Skeletal muscle satellite cell (primary cell): ENCODE results near the gene FMN2. TPM values are rescaled to one million over a fixed set of nuclear protein-coding genes. Genes with fewer than 3 reads are reported as not detected.

ENCODE experiments used
- H3K27me3 ChIP-seq: 2 replicates; pipeline ENCODE4 v1.7.0; 2013; ENCODE audit warnings: low read length; ENCODE audit not compliant: control insufficient read depth, insufficient read depth
- H3K36me3 ChIP-seq: 2 replicates; pipeline ENCODE4 v1.7.0; 2013; ENCODE audit warnings: mild to moderate bottlenecking, control low read depth, low read length; ENCODE audit not compliant: insufficient read depth
- H3K4me1 ChIP-seq: 2 replicates; pipeline ENCODE4 v1.7.0; 2013; ENCODE audit warnings: low read length; ENCODE audit not compliant: control insufficient read depth, insufficient read depth
- H3K4me2 ChIP-seq: 2 replicates; pipeline ENCODE4 v1.7.0; 2013; ENCODE audit warnings: mild to moderate bottlenecking, low read length
- H3K4me3 ChIP-seq: 2 replicates; pipeline ENCODE4 v1.7.0; 2013; ENCODE audit warnings: low read length
- H3K9ac ChIP-seq: 2 replicates; pipeline ENCODE4 v1.7.0; 2013; ENCODE audit warnings: mild to moderate bottlenecking, low read depth, low read length, moderate library complexity
- H3K9me3 ChIP-seq: replicated peaks from 2 replicates; pipeline ENCODE4 v1.7.0; 2013; ENCODE audit warnings: mild to moderate bottlenecking, control low read depth, low read length
- total RNA-seq: library from RNA; depleted of rRNA; stranded (reverse); fragments of >200 nt; gene quantifications from 2 replicates; pipeline ENCODE4 v1.2.3, GENCODE V29; 2012; rRNA removed

FMN2 gene
- total RNA-seq, result 22.7 and 40.3 TPM in 2 replicates

DNA sequence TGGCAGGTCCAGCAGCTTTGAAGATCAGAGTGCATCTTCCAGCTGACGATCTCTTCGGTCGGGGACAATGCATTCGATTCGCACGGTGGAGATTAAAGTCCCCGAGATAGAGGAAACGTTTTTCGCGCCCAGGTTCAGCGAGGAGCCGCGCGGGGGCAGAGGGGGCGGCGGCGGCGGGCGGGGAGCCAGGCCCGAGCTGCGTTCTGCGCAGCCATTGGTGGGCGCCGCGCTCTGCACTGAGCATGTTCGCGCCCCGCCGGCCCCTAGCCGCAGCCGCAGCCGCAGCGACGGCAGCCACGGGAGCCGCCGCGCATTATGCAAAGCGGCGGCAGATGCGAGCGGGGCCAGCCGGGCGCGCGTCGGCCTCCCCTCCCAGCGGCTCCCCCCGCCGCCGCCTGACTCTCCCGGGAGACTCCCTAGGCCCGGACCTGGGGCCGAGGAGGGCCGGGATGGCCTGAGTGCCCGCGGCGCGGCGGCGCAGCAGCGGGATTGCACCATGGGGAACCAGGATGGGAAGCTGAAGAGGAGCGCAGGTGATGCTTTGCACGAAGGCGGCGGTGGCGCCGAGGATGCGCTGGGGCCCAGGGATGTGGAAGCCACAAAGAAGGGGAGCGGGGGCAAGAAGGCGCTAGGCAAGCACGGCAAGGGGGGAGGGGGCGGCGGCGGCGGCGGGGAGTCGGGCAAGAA lies at the start of gene FMN2:
Gene FMN2, plus strand, starts transcription at position 270 of the 687 bp plus-strand sequence. Its CDS starts 227 bp downstream, at position 497.
- H3K9ac ChIP-seq, result peak within 1 kb of the TSS; percentile 77
- H3K4me3 ChIP-seq, result peak within 1 kb of the TSS; percentile 89
- H3K4me1 ChIP-seq, result peaks cover 32% of the 10 kb centered on the region
- no peaks in the 10 kb centered on the region for H3K36me3 ChIP-seq
- H3K4me2 ChIP-seq, result peak within 1 kb of the TSS; percentile 98
- peaks cover 3% of the 10 kb centered on the region for H3K27me3 ChIP-seq
- H3K9me3 ChIP-seq, result no peaks in the 10 kb centered on the region

GRCh38 chr1:240044620-240045019 lies 47.1 kb upstream of the FMN2 start:
- Histone ChIP-seq H3K9me3 (no peaks in the 10 kb centered on the region), H3K27me3 (no peaks in the 10 kb centered on the region), H3K4me3 (no peak overlapping the region), H3K36me3 (no peaks in the 10 kb centered on the region), H3K4me2 (no peak overlapping the region), H3K9ac (no peak overlapping the region), H3K4me1 (peaks cover 5% of the 10 kb centered on the region)

DNA sequence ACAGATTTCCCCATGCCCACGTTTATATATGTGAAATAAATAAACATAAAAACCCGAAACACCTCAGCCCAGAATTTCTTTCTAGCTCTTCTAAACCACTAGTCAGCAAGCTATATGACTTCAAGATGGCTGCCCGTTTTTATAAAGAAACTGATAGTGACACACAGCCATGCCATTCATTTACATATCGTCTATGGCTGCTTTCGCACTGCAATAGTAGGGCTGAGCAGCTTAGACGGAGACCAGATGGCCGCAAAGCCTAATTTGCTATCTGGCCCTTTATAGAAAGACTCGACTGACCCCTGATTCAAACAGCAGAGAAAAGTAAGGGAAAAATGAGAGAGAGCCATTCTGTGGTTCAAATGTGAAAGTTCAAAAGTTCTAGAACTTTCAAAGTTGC lies 45.7 kb upstream of the FMN2 start:
- H3K9me3 ChIP-seq, result no peaks in the 10 kb centered on the region
- H3K4me1 ChIP-seq, result peaks cover 5% of the 10 kb centered on the region

GRCh38 chr1:240054109-240054701 lies 37.5 kb upstream of the FMN2 start:
- H3K27me3 ChIP-seq, result no peaks in the 10 kb centered on the region
- no peak overlapping the region for H3K4me3 ChIP-seq
- no peak overlapping the region for H3K9ac ChIP-seq
- no peaks in the 10 kb centered on the region for H3K9me3 ChIP-seq
- no peak overlapping the region for H3K4me2 ChIP-seq
- no peaks in the 10 kb centered on the region for H3K36me3 ChIP-seq
- no peaks in the 10 kb centered on the region for H3K4me1 ChIP-seq

More for the DNA sequence above, 45.7 kb upstream of the FMN2 start:
- no peak overlapping the region for H3K4me3 ChIP-seq
- H3K4me2 ChIP-seq, result no peak overlapping the region
- no peaks in the 10 kb centered on the region for H3K36me3 ChIP-seq
- no peaks in the 10 kb centered on the region for H3K27me3 ChIP-seq
- no peak overlapping the region for H3K9ac ChIP-seq

- no peaks in the 10 kb centered on the region for H3K9me3 ChIP-seq
- H3K4me2 ChIP-seq, result no peak overlapping the region
- no peaks in the 10 kb centered on the region for H3K27me3 ChIP-seq
- H3K9ac ChIP-seq, result no peak overlapping the region
- H3K4me3 ChIP-seq, result no peak overlapping the region
- H3K4me1 ChIP-seq, result no peaks in the 10 kb centered on the region
- no peaks in the 10 kb centered on the region for H3K36me3 ChIP-seq
Observed at GRCh38 chr1:240055936-240056335, 35.7 kb upstream of the FMN2 start.

DNA sequence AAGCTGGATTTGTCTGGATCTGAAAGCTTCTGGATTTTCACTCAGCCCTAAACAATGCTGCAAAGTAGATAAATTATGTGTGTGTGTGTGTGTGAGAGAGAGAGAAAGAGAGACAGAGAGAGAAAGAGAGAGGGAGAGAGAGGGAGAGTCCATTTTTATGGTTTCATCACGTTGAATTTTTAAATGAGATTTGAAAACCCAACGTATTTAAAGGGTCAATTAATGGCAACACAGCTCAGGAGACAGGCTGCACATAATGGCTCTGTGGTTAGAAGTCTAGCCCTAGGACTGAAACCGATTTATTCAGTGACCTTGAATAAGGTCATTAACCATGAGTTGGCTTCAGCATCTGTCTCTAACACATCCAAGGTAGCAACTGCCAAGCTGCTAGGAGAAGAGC lies 35.3 kb upstream of the FMN2 start:
- H3K4me1 ChIP-seq, result no peaks in the 10 kb centered on the region
- H3K4me2 ChIP-seq, result no peak overlapping the region
- no peaks in the 10 kb centered on the region for H3K36me3 ChIP-seq
- no peak overlapping the region for H3K4me3 ChIP-seq
- H3K27me3 ChIP-seq, result no peaks in the 10 kb centered on the region
- H3K9me3 ChIP-seq, result no peaks in the 10 kb centered on the region
- no peak overlapping the region for H3K9ac ChIP-seq

GRCh38 chr1:240058049-240058448 lies 33.6 kb upstream of the FMN2 start:
- Histone ChIP-seq H3K4me2 (no peak overlapping the region), H3K4me3 (no peak overlapping the region), H3K9ac (no peak overlapping the region), H3K36me3 (no peaks in the 10 kb centered on the region), H3K4me1 (no peaks in the 10 kb centered on the region), H3K9me3 (no peaks in the 10 kb centered on the region), H3K27me3 (no peaks in the 10 kb centered on the region)

DNA sequence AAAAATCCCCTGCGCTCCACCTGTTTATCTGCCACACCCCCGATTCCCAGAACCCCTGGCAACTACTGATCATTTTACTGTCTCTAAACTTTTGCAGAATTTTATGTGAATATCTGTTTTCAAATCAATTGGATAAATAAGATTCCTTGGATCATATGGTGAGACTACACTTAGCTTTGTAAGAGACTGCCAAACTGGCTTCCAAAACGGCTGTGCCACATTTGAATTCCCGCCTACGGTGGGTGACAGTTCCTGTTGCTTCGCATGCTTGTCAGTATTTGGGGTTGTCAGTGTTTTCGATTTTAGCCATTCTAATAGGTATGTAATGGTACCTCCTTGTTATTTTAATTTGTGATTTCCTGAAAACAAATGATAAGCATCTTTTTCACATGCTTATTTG lies 22.7 kb upstream of the FMN2 start:
- Histone ChIP-seq H3K4me3 (no peak overlapping the region), H3K4me2 (no peak overlapping the region), H3K4me1 (no peaks in the 10 kb centered on the region), H3K36me3 (no peaks in the 10 kb centered on the region), H3K27me3 (no peaks in the 10 kb centered on the region), H3K9me3 (no peaks in the 10 kb centered on the region), H3K9ac (no peak overlapping the region)

DNA sequence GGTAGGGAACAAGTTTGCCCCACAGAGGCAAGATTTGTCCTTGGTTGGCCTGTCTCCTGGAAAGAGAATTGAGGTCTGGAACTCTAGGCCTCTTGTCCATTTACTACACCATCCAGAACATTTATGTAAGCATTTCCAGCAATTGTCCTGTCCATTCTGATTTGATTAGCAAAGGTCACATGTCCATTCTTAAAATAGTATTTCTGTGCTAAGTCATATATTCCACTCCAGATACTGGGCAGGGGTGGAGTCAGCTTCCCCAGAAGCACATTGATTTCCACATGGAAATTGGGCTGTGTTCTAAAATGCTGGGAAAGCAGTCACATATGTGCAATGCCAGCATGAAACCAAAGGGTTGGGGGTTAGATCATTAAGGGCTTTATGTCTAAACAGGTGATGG lies 21.5 kb upstream of the FMN2 start:
- Histone ChIP-seq H3K36me3 (no peaks in the 10 kb centered on the region), H3K9ac (no peak overlapping the region), H3K4me1 (no peaks in the 10 kb centered on the region), H3K4me3 (no peak overlapping the region), H3K27me3 (no peaks in the 10 kb centered on the region), H3K9me3 (no peaks in the 10 kb centered on the region), H3K4me2 (no peak overlapping the region)

GRCh38 chr1:240073097-240073496 lies 18.6 kb upstream of the FMN2 start:
- H3K9me3 ChIP-seq, result no peaks in the 10 kb centered on the region
- H3K4me1 ChIP-seq, result no peaks in the 10 kb centered on the region
- no peak overlapping the region for H3K9ac ChIP-seq
- H3K4me3 ChIP-seq, result no peak overlapping the region
- no peak overlapping the region for H3K4me2 ChIP-seq
- H3K36me3 ChIP-seq, result no peaks in the 10 kb centered on the region
- no peaks in the 10 kb centered on the region for H3K27me3 ChIP-seq

GRCh38 chr1:240074422-240074821 lies 17.3 kb upstream of the FMN2 start:
- no peaks in the 10 kb centered on the region for H3K4me1 ChIP-seq
- H3K9me3 ChIP-seq, result no peaks in the 10 kb centered on the region
- H3K36me3 ChIP-seq, result no peaks in the 10 kb centered on the region
- H3K4me3 ChIP-seq, result no peak overlapping the region
- no peak overlapping the region for H3K4me2 ChIP-seq
- no peaks in the 10 kb centered on the region for H3K27me3 ChIP-seq
- H3K9ac ChIP-seq, result no peak overlapping the region

GRCh38 chr1:240074908-240075307 lies 16.8 kb upstream of the FMN2 start:
- Histone ChIP-seq H3K4me2 (no peak overlapping the region), H3K27me3 (no peaks in the 10 kb centered on the region), H3K9ac (no peak overlapping the region), H3K9me3 (no peaks in the 10 kb centered on the region), H3K36me3 (no peaks in the 10 kb centered on the region), H3K4me1 (no peaks in the 10 kb centered on the region), H3K4me3 (no peak overlapping the region)
